H1 (cell line): Measurements from ENCODE around the gene GCK. TPM values are rescaled to one million over a fixed set of nuclear protein-coding genes. Genes with fewer than 3 reads are reported as not detected.

Experiments used
- CTCF ChIA-PET: fragments of 300-600 bp; sonication (Branson Sonifier 250); formaldehyde crosslinking; loops from one replicate; lab custom pipeline; 2021; ENCODE audit not compliant: partially characterized antibody; lab: Charles Lee
- POLR2A ChIA-PET: fragments of 300-600 bp; sonication (Branson Sonifier 250); formaldehyde crosslinking; loops from one replicate; lab custom pipeline; 2021; ENCODE audit warnings: inconsistent platforms; ENCODE audit not compliant: partially characterized antibody; lab: Charles Lee
- DNase-seq, 2 experiments: peaks; one replicate each; pipeline versions ENCODE4 v3.0.0 to v3.0.0-alpha.2; 2010 to 2022; ENCODE audit warnings: low spot score in 2 of 2, low read depth in 1 of 2, mixed read lengths in 1 of 2
- FAIRE-seq: peaks from 2 replicates; lab custom pipeline; 2011; peaks lifted over from hg19 to GRCh38; lab: Jason Lieb, UNC
- H2AFZ ChIP-seq: 2 replicates; pipeline ENCODE4 v1.8.1; 2012; ENCODE audit warnings: low read length, inconsistent platforms
- H2AK5ac ChIP-seq: 2 replicates; pipeline ENCODE4 v1.6.1; 2013; ENCODE audit warnings: low read depth, low read length
- H2BK120ac ChIP-seq: replicated peaks from 2 replicates; pipeline ENCODE3; 2013; ENCODE audit warnings: low read depth, low read length, inconsistent platforms
- H2BK12ac ChIP-seq: 2 replicates; pipeline ENCODE4 v1.6.1; 2013; ENCODE audit warnings: low read depth, low read length
- H2BK15ac ChIP-seq: 2 replicates; pipeline ENCODE4 v1.6.1; 2013; ENCODE audit warnings: low read length
- H2BK20ac ChIP-seq: 2 replicates; pipeline ENCODE4 v1.6.1; 2013; ENCODE audit warnings: low read length
- H2BK5ac ChIP-seq: 2 replicates; pipeline ENCODE4 v1.6.1; 2013; ENCODE audit warnings: low read depth, low read length
- H3K14ac ChIP-seq: 2 replicates; pipeline ENCODE4 v1.6.1; 2013; ENCODE audit warnings: inconsistent platforms; ENCODE audit not compliant: insufficient read length
- H3K18ac ChIP-seq: 2 replicates; pipeline ENCODE4 v1.6.1; 2013; ENCODE audit warnings: low read length; ENCODE audit errors: extremely low read depth
- H3K23ac ChIP-seq: 2 replicates; pipeline ENCODE4 v1.6.1; 2013; ENCODE audit warnings: inconsistent platforms; ENCODE audit not compliant: insufficient read length
- H3K23me2 ChIP-seq: 2 replicates; pipeline ENCODE4 v1.6.1; 2013; ENCODE audit warnings: low read depth, low read length
- H3K27ac ChIP-seq: 2 replicates; pipeline ENCODE4 v1.6.1; 2011; ENCODE audit warnings: low read depth, low read length, inconsistent platforms
- H3K27me3 ChIP-seq, 4 experiments: replicated peaks in 1 of 4; 1 replicate in 1 of 4; 2 replicates in 3 of 4; pipeline versions ENCODE4 v1.6.1 to v1.8.1; 2011 to 2013; ENCODE audit warnings: low read length in 3 of 4, mild to moderate bottlenecking in 3 of 4, inconsistent platforms in 2 of 4, mixed read lengths in 2 of 4, moderate library complexity in 1 of 4; ENCODE audit not compliant: control insufficient read depth in 3 of 4, insufficient read depth in 3 of 4; ENCODE audit errors: extremely low read depth in 1 of 4
- H3K36me3 ChIP-seq, 4 experiments: 2 replicates each; pipeline versions ENCODE4 v1.6.1 to v1.8.1; 2011 to 2013; ENCODE audit warnings: mild to moderate bottlenecking in 4 of 4, low read length in 3 of 4, moderate library complexity in 2 of 4, control low read depth in 1 of 4, inconsistent platforms in 1 of 4; ENCODE audit not compliant: insufficient read depth in 4 of 4, control insufficient read depth in 2 of 4
- H3K4ac ChIP-seq: replicated peaks from 2 replicates; pipeline ENCODE3; 2013; ENCODE audit warnings: low read length, low read depth, mixed read lengths, inconsistent platforms; ENCODE audit not compliant: insufficient read length
- H3K4me1 ChIP-seq, 4 experiments: replicated peaks in 1 of 4; 1 replicate in 1 of 4; 2 replicates in 3 of 4; pipeline versions ENCODE4 v1.6.1 to v1.8.1; 2011 to 2013; ENCODE audit warnings: low read length in 3 of 4, inconsistent platforms in 2 of 4, mixed read lengths in 1 of 4; ENCODE audit not compliant: insufficient read depth in 4 of 4, control insufficient read depth in 3 of 4
- H3K4me2 ChIP-seq, 2 experiments: 2 replicates each; pipeline versions ENCODE4 v1.6.1 to v1.8.1; 2011 to 2013; ENCODE audit warnings: low read depth in 2 of 2, low read length in 2 of 2, control low read depth in 1 of 2, inconsistent platforms in 1 of 2, mild to moderate bottlenecking in 1 of 2; ENCODE audit not compliant: insufficient read depth in 1 of 2
- H3K4me3 ChIP-seq, 4 experiments: fragments of 200-600, 300-600 bp in 1 of 4; sonication (generic), shearing (Covaris generic), sonication (Bioruptor Twin) in 1 of 4; 2 replicates each; pipeline versions ENCODE4 v1.5.1 to v1.8.1; 2011 to 2016; ENCODE audit warnings: low read length in 4 of 4, low read depth in 3 of 4, control low read depth in 2 of 4, inconsistent platforms in 2 of 4, mild to moderate bottlenecking in 2 of 4, mixed read lengths in 1 of 4, moderate library complexity in 1 of 4; ENCODE audit not compliant: insufficient read depth in 2 of 4; ENCODE audit errors: extremely low read depth in 1 of 4
- H3K56ac ChIP-seq: replicated peaks from 2 replicates; pipeline ENCODE3; 2013; ENCODE audit warnings: low read depth, mild to moderate bottlenecking, mixed read lengths, low read length, inconsistent platforms; ENCODE audit not compliant: insufficient read length
- H3K79me1 ChIP-seq: 2 replicates; pipeline ENCODE4 v1.6.1; 2013; ENCODE audit warnings: low read depth, low read length, control low read depth
- H3K79me2 ChIP-seq, 2 experiments: 2 replicates each; pipeline versions ENCODE4 v1.6.1 to v1.8.1; 2012 to 2013; ENCODE audit warnings: low read length in 2 of 2, mild to moderate bottlenecking in 2 of 2, inconsistent platforms in 1 of 2; ENCODE audit not compliant: insufficient read depth in 2 of 2, control insufficient read depth in 1 of 2
- H3K9ac ChIP-seq, 4 experiments: replicated peaks in 1 of 4; 1 replicate in 1 of 4; 2 replicates in 3 of 4; pipeline versions ENCODE4 v1.6.1 to v1.8.1; 2011 to 2013; ENCODE audit warnings: low read depth in 3 of 4, low read length in 3 of 4, control low read depth in 2 of 4, mild to moderate bottlenecking in 2 of 4, moderate library complexity in 2 of 4, inconsistent platforms in 1 of 4; ENCODE audit errors: extremely low read depth in 1 of 4
- H3K9me3 ChIP-seq, 2 experiments: 2 replicates each; pipeline versions ENCODE4 v1.6.1 to v1.8.1; 2012 to 2013; ENCODE audit warnings: mild to moderate bottlenecking in 2 of 2, moderate library complexity in 2 of 2, control low read depth in 1 of 2, inconsistent platforms in 1 of 2, low read depth in 1 of 2, low read length in 1 of 2, mixed read lengths in 1 of 2; ENCODE audit not compliant: insufficient read depth in 2 of 2
- H4K20me1 ChIP-seq, 2 experiments: replicated peaks in 1 of 2; 2 replicates each; pipeline versions ENCODE3 to v1.8.1; 2011 to 2013; ENCODE audit warnings: inconsistent platforms in 2 of 2, low read length in 2 of 2, mild to moderate bottlenecking in 1 of 2; ENCODE audit not compliant: insufficient read depth in 2 of 2, control insufficient read depth in 1 of 2
- H4K5ac ChIP-seq: 2 replicates; pipeline ENCODE4 v1.6.1; 2013; ENCODE audit warnings: low read length, low read depth, mixed read lengths, inconsistent platforms; ENCODE audit not compliant: insufficient read length
- H4K8ac ChIP-seq: 2 replicates; pipeline ENCODE4 v1.8.0; 2013; ENCODE audit warnings: mild to moderate bottlenecking, moderate library complexity, low read length, inconsistent platforms; ENCODE audit not compliant: insufficient read depth; ENCODE audit errors: extremely low read depth
- H4K91ac ChIP-seq: replicated peaks from 2 replicates; pipeline ENCODE3; 2013; ENCODE audit warnings: low read length, mixed read lengths, inconsistent platforms; ENCODE audit not compliant: insufficient read length
- BCL11A ChIP-seq, 2 experiments: IDR thresholded peaks; one replicate each; pipeline ENCODE4 v1.6.1; 2011; ENCODE audit warnings: low read depth in 2 of 2, low read length in 2 of 2, mild to moderate bottlenecking in 2 of 2
- WGBS, 2 experiments: shearing (Covaris generic) in 1 of 2; methylation state at CpG; one replicate each; pipeline versions ENCODE4 v1.1.6 to v1.1.7; 2013 to 2015; ENCODE audit warnings: low lambda C conversion rate in 2 of 2, mixed read lengths in 2 of 2, inconsistent platforms in 1 of 2, low coverage in 1 of 2, missing lambda C conversion rate in 1 of 2; ENCODE audit not compliant: insufficient replicate concordance in 2 of 2, insufficient coverage in 1 of 2, insufficient read length in 1 of 2; ENCODE audit errors: extremely low coverage in 1 of 2, missing lambda C conversion rate in 1 of 2; 5-methylcytosine and 5-hydroxymethylcytosine counted together
- polyA plus RNA-seq, 7 experiments: library from polyadenylated mRNA; depleted of rRNA in 3 of 7; stranded (reverse) in 5 of 7; unstranded in 2 of 7; fragments of >200 nt in 5 of 7; fragments of 200-250 nt in 2 of 7; gene quantifications; 1 replicate in 5 of 7; 2 replicates in 1 of 7; 4 replicates in 1 of 7; pipeline versions ENCODE4 v1.2.1 to v1.2.3, GENCODE V29; 2011 to 2013; ENCODE audit warnings: missing spikeins in 2 of 7, mixed read lengths in 2 of 7
- total RNA-seq: library from RNA; stranded (reverse); fragmentation: NEBNext Ultra II Directional; extraction: Animal tissue kit (Norgen Biotek cat#: 25700); gene quantifications from 2 replicates; pipeline ENCODE4 v1.2.1, GENCODE V29; 2021

GCK gene
- total and polyA plus RNA-seq, 2 of the 8 experiments (the other 6 are each of a cell fraction or from before 2014, with no cell fraction given): 2.4 to 4.9 TPM

GRCh38 chr7:44219371-44220045, 30.3 kb upstream of the GCK start:
- Histone ChIP-seq H2BK5ac (no peak overlapping the region), H3K9ac (no peak overlapping the region), H3K27ac (no peak overlapping the region), H2AK5ac (no peak overlapping the region), H3K79me2 (no peaks in the 10 kb centered on the region), H3K36me3 (no peaks in the 10 kb centered on the region; a peak in 1 of 8 replicates), H3K27me3 (no peaks in the 10 kb centered on the region), H3K23ac (no peak overlapping the region), H4K8ac (no peak overlapping the region; the same call in 1 of the 2 replicates), H3K9me3 (no peaks in the 10 kb centered on the region; a peak in 1 of 4 replicates), H3K4me1 (peaks cover 0 to 28% (median 15%) of the 10 kb centered on the region in 4 experiments; a peak in 6 of 7 replicates), H3K4me3 (no peak overlapping the region), H3K56ac (no peak overlapping the region), H2AFZ (no peak overlapping the region), H3K18ac (no peak overlapping the region), H4K20me1 (no peaks in the 10 kb centered on the region), H3K14ac (no peak overlapping the region), H3K4ac (no peak overlapping the region), H2BK20ac (no peak overlapping the region), H4K5ac (no peak overlapping the region), H2BK120ac (no peak overlapping the region), H2BK15ac (no peak overlapping the region; the same call in 1 of the 2 replicates), H3K4me2 (no peak overlapping the region), H3K23me2 (no peaks in the 10 kb centered on the region; the same call in 1 of the 2 replicates), H4K91ac (no peak overlapping the region), H3K79me1 (no peaks in the 10 kb centered on the region), H2BK12ac (no peak overlapping the region)
- CTCF ChIA-PET: interaction anchor here (0.6 to 2.7 kb wide), 12 partner anchors 9 to 143 kb away, joined by 3 to 12 read pairs (median 3); no protein-coding TSS in a partner anchor
- TF ChIP-seq BCL11A (IDR thresholded peaks at IDR 0.05; ENCODE audit: low read depth in 2 of 2, low read length in 2 of 2): no peak
- DNase-seq (no peak), FAIRE-seq (no peak)
- 88% methylated on average over 12 of the region's 18 CpGs; no CpG with 5 or more reads in 1 of the 2 experiments for WGBS, 2 experiments
- POLR2A ChIA-PET: interaction anchor here (1.1 kb wide), 1 partner anchor 23 kb away, joined by 3 read pairs; no protein-coding TSS in a partner anchor
